IMR-90 (cell line): ENCODE measurements around the gene PTBP1. TPM values are rescaled to one million over a fixed set of nuclear protein-coding genes. Genes with fewer than 3 reads are reported as not detected.
"Not testable (repeated sequence)": the region's sequence is repeated elsewhere in the genome, so short reads cannot be mapped to it uniquely, and the experiment has no call there.

Experiments
- ATAC-seq: fragments of 200-7000 bp; cut with Tn5 transposase; 2 replicates; pipeline ENCODE4 v1.9.1; 2020; ENCODE audit warnings: low read depth, mild to moderate bottlenecking, moderate library complexity
- BruUV-seq: library from RNA; stranded (reverse); fragments of 400-500 nt; replicated peaks from 2 replicates; lab custom pipeline; 2021; lab: Mats Ljungman, UMichigan
- CTCF ChIA-PET: fragments of 300-600 bp; formaldehyde crosslinking; extraction: SDS; loops from one replicate; lab custom pipeline; 2021; ENCODE audit warnings: antibody characterized with exemption; lab: Yijun Ruan, JAX
- POLR2A ChIA-PET: fragments of 300-600 bp; sonication (Branson Sonifier 250); formaldehyde crosslinking; loops from one replicate; lab custom pipeline; 2022; ENCODE audit warnings: antibody characterized with exemption; ENCODE audit not compliant: unreplicated experiment; lab: Charles Lee
- DNase-seq: peaks from one replicate; pipeline ENCODE4 v3.0.0; 2013
- H2AFZ ChIP-seq: replicated peaks from 2 replicates; pipeline ENCODE3; 2013; ENCODE audit warnings: low read length, mild to moderate bottlenecking; ENCODE audit not compliant: poor library complexity
- H2AK5ac ChIP-seq: 2 replicates; pipeline ENCODE4 v1.6.1; 2013; ENCODE audit warnings: low read depth, low read length, inconsistent platforms
- H2AK9ac ChIP-seq: replicated peaks from 2 replicates; pipeline ENCODE3; 2013; ENCODE audit warnings: mild to moderate bottlenecking, low read depth, low read length, moderate library complexity; ENCODE audit not compliant: poor library complexity
- H2BK120ac ChIP-seq: 2 replicates; pipeline ENCODE4 v1.6.1; 2013; ENCODE audit warnings: low read depth, low read length, inconsistent platforms
- H2BK15ac ChIP-seq: 3 replicates; pipeline ENCODE4 v1.6.1; 2013; ENCODE audit warnings: low read depth, low read length, inconsistent platforms
- H2BK20ac ChIP-seq: 2 replicates; pipeline ENCODE4 v1.6.1; 2013; ENCODE audit warnings: low read depth, mild to moderate bottlenecking, inconsistent platforms, low read length, moderate library complexity
- H2BK5ac ChIP-seq: 2 replicates; pipeline ENCODE4 v1.6.1; 2013; ENCODE audit warnings: mild to moderate bottlenecking, low read depth, low read length, inconsistent platforms; ENCODE audit not compliant: poor library complexity, severe bottlenecking
- H3K14ac ChIP-seq: replicated peaks from 2 replicates; pipeline ENCODE4 v1.6.1; 2013; ENCODE audit warnings: low read depth, low read length, inconsistent platforms
- H3K18ac ChIP-seq: 2 replicates; pipeline ENCODE4 v1.6.1; 2013; ENCODE audit warnings: low read depth, low read length, control low read depth
- H3K23ac ChIP-seq: 2 replicates; pipeline ENCODE4 v1.6.1; 2013; ENCODE audit warnings: low read depth, low read length, inconsistent platforms
- H3K27ac ChIP-seq: 2 replicates; pipeline ENCODE4 v1.5.1; 2013; ENCODE audit warnings: mild to moderate bottlenecking, control low read depth, low read length; ENCODE audit not compliant: insufficient read depth
- H3K27me3 ChIP-seq: 2 replicates; pipeline ENCODE4 v1.6.1; 2013; ENCODE audit warnings: low read length; ENCODE audit not compliant: control insufficient read depth, insufficient read depth
- H3K36me3 ChIP-seq: 2 replicates; pipeline ENCODE4 v1.6.1; 2013; ENCODE audit warnings: low read length, mixed read lengths; ENCODE audit not compliant: control insufficient read depth, insufficient read depth
- H3K4ac ChIP-seq: 2 replicates; pipeline ENCODE4 v1.6.1; 2013; ENCODE audit warnings: low read depth, low read length, inconsistent platforms
- H3K4me1 ChIP-seq: 2 replicates; pipeline ENCODE4 v1.6.1; 2013; ENCODE audit warnings: low read length, mixed read lengths; ENCODE audit not compliant: control insufficient read depth, insufficient read depth
- H3K4me2 ChIP-seq: 2 replicates; pipeline ENCODE4 v1.6.1; 2013; ENCODE audit warnings: low read depth, mild to moderate bottlenecking, control low read depth, low read length, moderate library complexity
- H3K4me3 ChIP-seq: 2 replicates; pipeline ENCODE4 v1.5.1; 2013; ENCODE audit warnings: low read depth, mild to moderate bottlenecking, control low read depth, low read length, moderate library complexity; ENCODE audit not compliant: insufficient read depth
- H3K56ac ChIP-seq: 2 replicates; pipeline ENCODE4 v1.6.1; 2013; ENCODE audit warnings: low read length, inconsistent platforms; ENCODE audit not compliant: insufficient read depth; ENCODE audit errors: extremely low read depth
- H3K79me1 ChIP-seq, 2 experiments: 2 replicates each; pipeline ENCODE4 v1.6.1; 2013; ENCODE audit warnings: low read length in 2 of 2, inconsistent platforms in 1 of 2, low read depth in 1 of 2
- H3K9ac ChIP-seq: 2 replicates; pipeline ENCODE4 v1.6.1; 2013; ENCODE audit warnings: low read depth, low read length, control low read depth
- H3K9me1 ChIP-seq: 2 replicates; pipeline ENCODE4 v1.6.1; 2013; ENCODE audit warnings: low read length, inconsistent platforms; ENCODE audit not compliant: insufficient read depth
- H3K9me3 ChIP-seq: 2 replicates; pipeline ENCODE4 v1.6.1; 2013; ENCODE audit warnings: low read length; ENCODE audit not compliant: control insufficient read depth, insufficient read depth
- H4K20me1 ChIP-seq: 2 replicates; pipeline ENCODE4 v1.6.1; 2013; ENCODE audit warnings: low read length, inconsistent platforms; ENCODE audit not compliant: insufficient read depth
- H4K5ac ChIP-seq: 2 replicates; pipeline ENCODE4 v1.6.1; 2013; ENCODE audit warnings: mild to moderate bottlenecking, low read depth, low read length, control low read depth
- H4K8ac ChIP-seq, 2 experiments: 2 replicates each; pipeline ENCODE4 v1.6.1; 2013; ENCODE audit warnings: low read depth in 2 of 2, low read length in 2 of 2, control low read depth in 1 of 2, inconsistent platforms in 1 of 2
- H4K91ac ChIP-seq: 2 replicates; pipeline ENCODE4 v1.6.1; 2013; ENCODE audit warnings: low read depth, low read length, inconsistent platforms; ENCODE audit not compliant: insufficient read depth
- WGBS, 2 experiments: methylation state at CpG; one replicate each; pipeline versions ENCODE4 v1.1.5 to v1.1.7; 2013; ENCODE audit warnings: missing lambda C conversion rate in 2 of 2; ENCODE audit not compliant: insufficient read length in 1 of 2; ENCODE audit errors: extremely low coverage in 2 of 2; 5-methylcytosine and 5-hydroxymethylcytosine counted together
- dilution Hi-C: fragments of 300-500 bp; cut with HindIII; formaldehyde crosslinking; loops from one replicate; pipeline ENCODE4 v1.14.3; 2018; ENCODE audit warnings: low sequenced_read_pairs; ENCODE audit not compliant: unreplicated experiment
- in situ Hi-C: fragments of 300-500 bp; cut with MboI; formaldehyde crosslinking; loops from 3 replicates; pipeline ENCODE4 v1.14.3; 2019; ENCODE audit warnings: low sequenced_read_pairs, inconsistent platforms, mixed read lengths
- intact Hi-C: fragments of 100-400 bp; cut with micrococcal nuclease; formaldehyde crosslinking; loops from 2 replicates; pipeline ENCODE4 v1.10.0; 2022
- polyA plus RNA-seq, 3 experiments: library from polyadenylated mRNA; depleted of rRNA; stranded (reverse); fragments of >200 nt; gene quantifications; 2 replicates each; pipeline ENCODE4 v1.2.3, GENCODE V29; 2012; ENCODE audit warnings: low replicate concordance in 1 of 3
- total RNA-seq: library from RNA; depleted of rRNA; stranded (reverse); fragments of >200 nt; gene quantifications from 2 replicates; pipeline ENCODE4 v1.2.3, GENCODE V29; 2012

Gene PTBP1
- total and polyA plus RNA-seq, 2 of the 4 experiments (the other 2 are of a cell fraction): 146 to 269 TPM

DNA sequence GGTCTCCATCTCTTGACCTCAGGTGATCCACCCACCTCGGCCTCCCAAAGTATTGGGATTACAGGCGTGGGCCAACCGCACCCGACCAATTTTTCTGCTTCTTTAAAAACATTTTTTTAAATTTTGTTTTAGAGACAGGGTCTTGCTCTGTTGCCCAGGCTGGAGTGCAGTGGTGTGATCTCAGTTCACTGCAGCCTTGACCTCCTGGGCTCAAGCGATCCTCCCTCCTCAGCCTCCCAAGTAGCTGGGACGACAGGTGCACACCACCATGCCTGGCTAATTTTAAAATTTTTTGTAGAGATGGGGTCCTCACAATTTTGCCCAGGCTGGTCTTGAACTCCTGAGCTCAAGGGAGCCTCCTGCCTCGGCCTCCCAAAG is 45.5 kb downstream of the PTBP1 start:
- H3K23ac ChIP-seq, POLR2A ChIA-PET, H3K4me1 ChIP-seq, H3K14ac ChIP-seq, CTCF ChIA-PET, H3K9me1 ChIP-seq, intact Hi-C loops, H3K4me3 ChIP-seq, H4K20me1 ChIP-seq, H3K9me3 ChIP-seq, H4K8ac ChIP-seq, H2BK5ac ChIP-seq, H3K27ac ChIP-seq, BruUV-seq, H3K4me2 ChIP-seq, H3K36me3 ChIP-seq, H4K5ac ChIP-seq, H2AK9ac ChIP-seq, H2BK15ac ChIP-seq, H4K91ac ChIP-seq, H2BK120ac ChIP-seq, H3K56ac ChIP-seq, H2AK5ac ChIP-seq, ATAC-seq, DNase-seq, H3K79me1 ChIP-seq, dilution Hi-C loops, H3K4ac ChIP-seq, in situ Hi-C loops, H2BK20ac ChIP-seq, H3K9ac ChIP-seq, H2AFZ ChIP-seq, H3K18ac ChIP-seq: not testable (repeated sequence)
- peaks cover 20% of the 10 kb centered on the region for H3K27me3 ChIP-seq
- WGBS, 2 experiments: no CpG with 5 or more reads among the region's 7 CpGs
